ENCODE measurements around the gene FAM118B. TPM values are rescaled to one million over a fixed set of nuclear protein-coding genes. Genes with fewer than 3 reads are reported as not detected.

The FAM118B gene
- total RNA-seq, 3 donors from 2014 or later: 15.9 to 18.6 (median 17.0) TPM

GRCh38 chr11:126310992-126311310 lies 99.4 kb downstream of the FAM118B start:
- Mint-ChIP-seq H3K4me1 (ENCODE audit: low read depth) (peaks cover 29% of the 10 kb centered on the region), H3K4me3 (no peak overlapping the region), H3K9me3 (peaks cover 4% of the 10 kb centered on the region), H3K36me3 (ENCODE audit: insufficient read depth) (peaks cover 35% of the 10 kb centered on the region), H3K27me3 (ENCODE audit: low read depth) (no peaks in the 10 kb centered on the region)
- DNase-seq: no peak
- ATAC-seq: no peak

GRCh38 chr11:126311401-126312291 lies 100.1 kb downstream of the FAM118B start:
- DNase-seq (no peak), ATAC-seq (no peak)
- Mint-ChIP-seq H3K4me3 (no peak overlapping the region), H3K36me3 (ENCODE audit: insufficient read depth) (peaks cover 40% of the 10 kb centered on the region), H3K27me3 (ENCODE audit: low read depth) (no peaks in the 10 kb centered on the region), H3K9me3 (peaks cover 10% of the 10 kb centered on the region), H3K4me1 (ENCODE audit: low read depth) (peaks cover 27% of the 10 kb centered on the region)

Other genes with a start within 250 kb of the FAM118B start
- gene CDON, start 148.9 kb upstream of the FAM118B start, total RNA-seq: 1 to 10 TPM; 3.3 to 5.1 (median 3.9) TPM
- 10 to 100 TPM; 51.0 to 52.0 (median 51.4) TPM for gene RPUSD4, start 132 bp upstream of the FAM118B start, total RNA-seq
- gene SRPRA, start 57.1 kb downstream of the FAM118B start, total RNA-seq: 100 to 1,000 TPM; 213 to 222 (median 214) TPM
- 10 to 100 TPM; 51.2 to 55.5 (median 51.4) TPM for gene FOXRED1, start 57.4 kb downstream of the FAM118B start, total RNA-seq
- 1 to 10 TPM; 4.8 to 6.4 (median 5.4) TPM for gene TIRAP, start 71.3 kb downstream of the FAM118B start, total RNA-seq
- 10 to 100 TPM; 31.4 to 37.6 (median 37.5) TPM for gene DCPS, start 92.3 kb downstream of the FAM118B start, total RNA-seq
- gene ST3GAL4, start 143.9 kb downstream of the FAM118B start, total RNA-seq: 1 to 10 TPM; 7.7 to 8.2 (median 7.9) TPM

Data from activated T-cell treated with anti-CD3 and anti-CD28 coated beads, Interleukin-2, amount 50 U/mL, for 4 hours (primary cell).